Right lobe of liver (tissue), 4 donors: ENCODE results near the gene VWA8.

Experiments used
- POLR2A ChIP-seq: fragments of 450-650 bp; IDR thresholded peaks from one replicate; pipeline ENCODE4 v1.6.1; 2017; ENCODE audit warnings: antibody characterized with exemption, mild to moderate bottlenecking
- TF ChIP-seq, protein P1 (sequence below), 4 donors: fragments of 200-600 bp in 3 of 4; fragments of 450-650 bp in 1 of 4; IDR thresholded peaks; one replicate each; pipeline versions ENCODE4 v1.5.1 to v1.8.0; 2016 to 2022; ENCODE audit warnings: antibody characterized with exemption in 4 of 4, mild to moderate bottlenecking in 2 of 4
- donor health status: DM: no; HTN: no; CAD: no.
- donor health status: DM: no; HTN: no; CAD: no.
- donor health status: DM: no; HTN: yes; CAD: no.

DNA sequence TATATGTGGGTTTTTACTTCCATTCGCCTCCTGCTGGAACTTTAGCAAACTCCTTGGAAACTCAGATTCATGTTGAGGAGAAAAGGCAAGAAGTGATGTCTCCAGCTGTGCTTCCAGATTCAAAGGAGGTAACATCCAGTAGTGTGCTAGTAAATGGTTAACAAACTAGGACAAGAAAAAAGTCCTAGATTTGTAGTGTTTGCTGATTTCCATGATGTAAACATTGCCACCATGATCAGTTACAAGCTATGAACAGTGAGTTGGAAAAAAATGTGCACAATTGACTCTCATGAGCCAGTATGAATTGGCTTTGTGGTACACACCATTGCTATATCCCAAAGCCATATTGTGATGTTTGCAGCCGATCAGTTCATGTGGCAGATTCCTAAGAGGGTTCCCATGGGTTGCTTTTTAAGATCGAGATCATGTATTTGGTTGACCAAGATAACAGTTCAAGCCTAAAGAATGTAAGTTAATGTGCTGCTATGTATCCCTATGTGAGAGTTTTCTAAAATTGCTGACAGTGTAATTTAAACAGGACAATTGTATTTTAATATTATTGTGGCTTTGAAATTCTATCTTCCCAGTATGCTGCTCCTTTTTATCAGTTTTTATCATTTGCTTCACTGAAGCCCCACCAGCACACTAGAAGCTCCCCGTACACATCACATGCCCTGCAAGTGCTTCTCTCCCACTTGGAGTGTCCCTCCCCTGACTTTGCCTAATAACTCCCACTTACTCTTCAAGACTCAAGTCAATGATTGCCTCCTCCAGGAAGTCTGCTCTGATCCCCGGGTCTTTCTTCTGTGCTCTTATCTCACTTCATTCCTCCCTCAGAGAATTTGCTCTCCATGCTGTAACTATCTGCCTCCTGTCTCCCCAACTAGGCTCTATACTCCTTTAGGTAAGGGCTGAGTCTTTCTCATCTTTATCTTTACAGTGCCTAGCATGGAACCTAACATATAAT lies 355.3 kb downstream of the VWA8 start:
- TF ChIP-seq, protein P1, sequence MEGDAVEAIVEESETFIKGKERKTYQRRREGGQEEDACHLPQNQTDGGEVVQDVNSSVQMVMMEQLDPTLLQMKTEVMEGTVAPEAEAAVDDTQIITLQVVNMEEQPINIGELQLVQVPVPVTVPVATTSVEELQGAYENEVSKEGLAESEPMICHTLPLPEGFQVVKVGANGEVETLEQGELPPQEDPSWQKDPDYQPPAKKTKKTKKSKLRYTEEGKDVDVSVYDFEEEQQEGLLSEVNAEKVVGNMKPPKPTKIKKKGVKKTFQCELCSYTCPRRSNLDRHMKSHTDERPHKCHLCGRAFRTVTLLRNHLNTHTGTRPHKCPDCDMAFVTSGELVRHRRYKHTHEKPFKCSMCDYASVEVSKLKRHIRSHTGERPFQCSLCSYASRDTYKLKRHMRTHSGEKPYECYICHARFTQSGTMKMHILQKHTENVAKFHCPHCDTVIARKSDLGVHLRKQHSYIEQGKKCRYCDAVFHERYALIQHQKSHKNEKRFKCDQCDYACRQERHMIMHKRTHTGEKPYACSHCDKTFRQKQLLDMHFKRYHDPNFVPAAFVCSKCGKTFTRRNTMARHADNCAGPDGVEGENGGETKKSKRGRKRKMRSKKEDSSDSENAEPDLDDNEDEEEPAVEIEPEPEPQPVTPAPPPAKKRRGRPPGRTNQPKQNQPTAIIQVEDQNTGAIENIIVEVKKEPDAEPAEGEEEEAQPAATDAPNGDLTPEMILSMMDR (IDR thresholded peaks at IDR 0.05): no peak
- no peak for TF ChIP-seq POLR2A
